Mesodermal cell (in vitro differentiated cells): ENCODE measurements around the gene HMCN2.

ENCODE experiments used
- H3K27ac ChIP-seq: 2 replicates; pipeline ENCODE4 v1.7.0; 2013; ENCODE audit warnings: mild to moderate bottlenecking, low read depth, low read length, moderate library complexity; ENCODE audit not compliant: severe bottlenecking
- H3K36me3 ChIP-seq: 2 replicates; pipeline ENCODE4 v1.7.1; 2013; ENCODE audit warnings: mild to moderate bottlenecking, low read length, moderate library complexity; ENCODE audit not compliant: control insufficient read depth, insufficient read depth
- H3K4me1 ChIP-seq: one replicate; pipeline ENCODE4 v1.7.1; 2013; ENCODE audit warnings: mild to moderate bottlenecking, low read length; ENCODE audit not compliant: insufficient read depth, control insufficient read depth, poor library complexity, severe bottlenecking
- H3K4me3 ChIP-seq: 2 replicates; pipeline ENCODE4 v1.7.0; 2013; ENCODE audit warnings: low read length, control low read depth, mild to moderate bottlenecking; ENCODE audit not compliant: insufficient read depth, poor library complexity, severe bottlenecking; ENCODE audit errors: extremely low read depth
- H3K9me3 ChIP-seq: 2 replicates; pipeline ENCODE4 v1.7.1; 2013; ENCODE audit warnings: mild to moderate bottlenecking, low read length, moderate library complexity; ENCODE audit not compliant: control insufficient read depth
- WGBS, 2 experiments: methylation state at CpG; one replicate each; pipeline ENCODE4 v1.1.5; 2013; ENCODE audit warnings: missing lambda C conversion rate in 2 of 2; ENCODE audit not compliant: insufficient coverage in 2 of 2; 5-methylcytosine and 5-hydroxymethylcytosine counted together

The HMCN2 gene

DNA sequence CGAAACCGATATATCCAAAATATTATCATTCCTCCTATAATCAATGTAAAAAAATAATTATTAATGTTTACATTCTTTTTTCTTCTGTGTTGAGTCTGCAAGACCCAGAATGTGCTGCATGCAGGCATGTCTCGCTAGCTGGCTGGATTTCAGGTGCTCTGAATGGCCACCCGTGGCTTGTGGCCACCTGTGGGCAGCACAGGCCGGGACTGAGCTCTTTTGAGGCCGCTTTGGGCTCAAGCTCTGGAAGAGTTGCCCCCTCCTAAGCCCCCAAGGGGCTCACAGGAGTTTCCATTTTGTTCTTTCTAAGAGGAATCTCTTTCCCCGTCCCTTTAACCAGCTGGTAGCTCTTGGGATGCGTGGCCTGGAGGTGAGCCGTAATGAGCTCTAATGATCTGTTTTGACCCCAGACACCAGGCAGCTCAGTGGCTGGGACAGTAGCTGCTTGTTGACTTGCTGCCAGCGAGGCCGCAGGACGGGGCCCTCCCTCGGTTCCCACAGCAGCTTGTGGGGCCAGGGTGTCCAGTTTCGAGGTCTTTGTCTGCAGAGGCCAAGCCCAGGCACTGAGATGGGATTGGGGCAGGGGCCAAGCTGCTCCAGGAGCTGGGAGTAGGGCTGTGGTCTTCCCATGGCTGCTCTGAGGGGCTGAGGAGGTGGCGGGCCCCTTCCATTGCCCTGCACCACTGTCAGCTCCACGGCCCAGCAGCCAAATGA lies 200.0 kb downstream of the HMCN2 start:
- 69 to 81% methylated on average over 11 to 13 of the region's 16 CpGs for WGBS, 2 experiments
- no peak overlapping the region for H3K27ac ChIP-seq
- H3K36me3 ChIP-seq: no peaks in the 10 kb centered on the region
- no peaks in the 10 kb centered on the region for H3K9me3 ChIP-seq
- no peak overlapping the region for H3K4me3 ChIP-seq
- no peaks in the 10 kb centered on the region for H3K4me1 ChIP-seq

DNA sequence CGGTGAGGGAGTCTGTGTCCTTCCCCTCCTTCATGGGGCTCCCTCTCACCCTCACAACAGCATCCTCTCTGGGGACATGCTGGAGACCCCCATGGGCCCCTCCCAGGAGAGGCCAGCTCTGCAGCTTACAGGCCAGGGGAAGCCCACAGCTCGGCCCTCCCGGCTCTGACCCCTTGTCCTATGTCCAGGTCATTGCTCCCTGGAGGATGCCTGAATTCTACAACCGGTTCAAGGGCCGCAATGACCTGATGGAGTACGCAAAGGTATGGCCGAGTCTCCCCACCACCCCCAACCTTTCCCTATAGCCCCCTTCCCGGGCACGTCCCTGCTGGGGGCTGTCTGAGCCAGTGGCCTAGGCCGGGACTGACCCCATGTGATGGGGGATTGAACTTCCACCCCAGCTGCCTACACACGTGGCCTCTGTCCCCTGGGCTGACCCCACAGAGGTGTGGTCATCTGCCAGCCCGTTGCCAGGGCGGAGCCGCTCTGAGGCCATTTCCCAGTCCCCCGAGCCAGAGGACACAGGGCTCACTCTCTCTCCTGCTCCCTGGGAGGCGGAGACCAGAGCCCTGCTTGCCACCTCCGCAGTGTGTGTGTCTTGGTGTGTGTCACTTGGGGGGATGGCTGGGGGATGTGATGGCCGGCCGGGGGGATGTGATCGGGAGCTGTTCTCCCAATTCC lies 201.1 kb downstream of the HMCN2 start:
- Histone ChIP-seq H3K36me3 (no peaks in the 10 kb centered on the region), H3K9me3 (no peaks in the 10 kb centered on the region), H3K27ac (no peak overlapping the region), H3K4me1 (no peaks in the 10 kb centered on the region), H3K4me3 (no peak overlapping the region)
- WGBS, 2 experiments: 76 to 79% methylated on average over 11 to 12 of the region's 20 CpGs

DNA sequence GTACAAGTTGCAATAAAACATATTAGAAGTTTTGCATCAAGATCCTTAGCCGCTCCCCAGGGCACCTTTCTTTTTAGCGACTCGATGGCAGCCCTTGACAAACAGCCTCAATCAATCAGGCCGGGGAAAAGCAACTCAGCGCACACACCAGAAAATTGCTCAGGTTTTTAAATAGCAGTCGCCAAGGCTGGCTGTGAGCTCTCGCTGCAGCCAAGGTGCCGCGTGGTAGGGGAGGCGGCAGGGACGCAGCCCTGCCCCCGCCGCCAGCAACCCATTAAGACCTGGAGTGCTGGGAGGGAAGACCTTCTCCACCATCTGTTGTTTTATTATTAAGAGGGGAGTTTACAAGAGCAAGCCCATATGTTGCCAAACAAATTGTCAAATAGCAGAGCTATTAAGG lies 201.8 kb downstream of the HMCN2 start:
- Histone ChIP-seq H3K4me3 (no peak overlapping the region), H3K36me3 (no peaks in the 10 kb centered on the region), H3K9me3 (no peaks in the 10 kb centered on the region), H3K27ac (no peak overlapping the region), H3K4me1 (no peaks in the 10 kb centered on the region)
- 44 to 47% methylated on average over 7 to 10 of the region's 13 CpGs for WGBS, 2 experiments

DNA sequence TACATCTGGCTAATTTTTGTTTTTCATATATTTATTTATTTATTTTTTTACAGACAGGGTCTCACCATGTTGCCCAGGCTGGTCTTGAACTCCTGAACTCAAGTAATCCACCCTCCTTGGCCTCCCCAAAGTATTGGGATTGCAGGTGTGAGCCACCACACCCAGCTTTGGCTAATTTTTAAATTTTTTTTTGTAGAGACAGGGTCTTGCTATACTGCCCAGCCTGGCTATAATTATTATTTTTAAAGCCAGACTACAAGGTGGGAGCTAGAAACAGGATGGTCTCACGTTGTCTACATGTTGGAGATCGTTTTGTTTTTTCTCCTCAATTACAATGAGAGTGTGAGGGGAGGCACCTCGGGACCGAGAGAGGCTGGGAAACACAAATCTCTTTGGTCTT lies 203.0 kb downstream of the HMCN2 start:
- H3K36me3 ChIP-seq: no peaks in the 10 kb centered on the region
- H3K4me1 ChIP-seq: no peaks in the 10 kb centered on the region
- H3K9me3 ChIP-seq: no peaks in the 10 kb centered on the region
- 70 to 88% methylated on average over 2 of the region's 4 CpGs for WGBS, 2 experiments
- no peak overlapping the region for H3K27ac ChIP-seq
- H3K4me3 ChIP-seq: no peak overlapping the region

DNA sequence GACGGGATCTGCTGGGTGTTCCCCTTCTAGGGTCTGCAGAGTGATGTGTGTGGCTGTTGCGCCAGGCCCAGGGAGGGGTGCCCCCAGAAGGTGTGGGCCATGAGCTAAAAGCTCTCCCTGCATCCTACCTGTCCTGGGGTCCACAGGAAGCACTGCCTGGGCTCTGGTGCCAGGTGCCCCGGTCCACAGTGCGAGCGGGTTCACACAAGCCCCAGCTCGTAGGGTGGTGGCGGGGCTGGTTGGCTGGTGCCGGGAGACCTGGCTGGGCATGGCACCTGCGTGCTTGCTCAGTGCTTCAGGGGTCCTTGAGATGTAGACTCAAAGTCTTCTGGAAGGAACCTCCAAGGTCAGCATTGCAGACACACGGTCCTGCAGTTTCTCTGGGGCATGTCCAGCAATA lies 204.7 kb downstream of the HMCN2 start:
- Histone ChIP-seq H3K4me3 (no peak overlapping the region), H3K9me3 (no peaks in the 10 kb centered on the region), H3K27ac (no peak overlapping the region), H3K36me3 (no peaks in the 10 kb centered on the region), H3K4me1 (no peaks in the 10 kb centered on the region)
- 94 to 97% methylated on average over 10 of the region's 10 CpGs for WGBS, 2 experiments

DNA sequence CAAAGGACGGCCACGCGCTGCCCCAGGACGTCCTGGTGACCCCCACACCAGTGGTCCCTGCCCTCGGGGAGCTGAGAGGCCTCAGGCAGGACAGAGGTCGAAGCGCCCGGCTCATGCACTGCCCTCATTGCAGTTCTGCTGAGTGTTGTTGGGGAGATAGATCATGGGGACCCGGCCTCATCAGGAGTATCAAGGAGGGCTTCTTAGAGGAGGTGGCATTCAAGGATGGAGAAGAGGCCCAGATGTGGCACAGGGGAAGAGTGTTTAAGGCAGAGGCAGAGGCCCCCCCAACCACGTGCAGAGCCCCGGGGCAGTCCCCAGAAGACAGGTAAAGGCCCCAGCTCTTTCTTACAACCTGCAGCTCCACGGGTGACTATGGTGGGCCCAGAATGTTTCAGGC lies 205.4 kb downstream of the HMCN2 start:
- no peaks in the 10 kb centered on the region for H3K4me1 ChIP-seq
- H3K27ac ChIP-seq: no peak overlapping the region
- H3K4me3 ChIP-seq: no peak overlapping the region
- H3K36me3 ChIP-seq: no peaks in the 10 kb centered on the region
- H3K9me3 ChIP-seq: no peaks in the 10 kb centered on the region
- 89 to 92% methylated on average over 10 to 11 of the region's 12 CpGs for WGBS, 2 experiments

DNA sequence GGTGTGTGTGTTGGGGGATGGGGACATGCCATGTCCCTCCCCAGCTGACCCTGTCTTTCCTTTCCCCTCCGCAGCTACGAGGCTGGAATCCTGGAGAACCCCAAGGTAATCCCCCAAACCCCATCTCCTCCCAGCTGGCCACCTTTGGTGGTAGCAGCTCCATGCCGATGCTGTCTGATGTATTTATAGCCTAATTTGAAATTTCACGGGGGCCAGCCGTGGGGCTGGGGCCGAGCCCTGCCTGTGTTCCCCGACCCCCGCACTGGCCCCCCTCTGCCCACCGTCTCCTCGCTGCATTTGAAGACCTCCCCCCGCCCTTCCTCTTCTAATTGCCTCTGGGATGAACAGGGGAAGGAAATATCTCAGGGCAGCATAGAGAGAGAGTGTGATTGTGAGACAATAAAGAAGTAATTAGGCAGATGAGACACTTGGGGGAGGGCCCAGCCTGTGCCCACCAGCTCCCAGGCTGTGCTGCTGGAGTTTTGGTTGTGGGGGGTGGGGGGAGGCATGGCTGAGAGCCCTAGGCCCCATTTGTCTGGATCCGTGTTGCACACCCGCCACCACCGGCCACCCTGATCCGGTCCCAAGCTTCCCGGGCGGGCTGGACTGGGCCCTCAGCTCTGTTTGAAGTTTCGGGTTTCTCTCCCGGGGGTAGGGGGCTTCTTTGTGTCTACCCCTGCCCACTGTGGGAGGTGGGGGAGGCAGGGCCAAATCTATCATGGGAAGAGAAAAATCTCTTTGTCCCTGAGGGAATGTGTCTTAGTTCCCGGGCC lies 206.0 kb downstream of the HMCN2 start:
- no peak overlapping the region for H3K4me3 ChIP-seq
- H3K9me3 ChIP-seq: no peaks in the 10 kb centered on the region
- 55 to 56% methylated on average over 8 to 16 of the region's 20 CpGs for WGBS, 2 experiments
- no peak overlapping the region for H3K27ac ChIP-seq
- no peaks in the 10 kb centered on the region for H3K4me1 ChIP-seq
- H3K36me3 ChIP-seq: no peaks in the 10 kb centered on the region

DNA sequence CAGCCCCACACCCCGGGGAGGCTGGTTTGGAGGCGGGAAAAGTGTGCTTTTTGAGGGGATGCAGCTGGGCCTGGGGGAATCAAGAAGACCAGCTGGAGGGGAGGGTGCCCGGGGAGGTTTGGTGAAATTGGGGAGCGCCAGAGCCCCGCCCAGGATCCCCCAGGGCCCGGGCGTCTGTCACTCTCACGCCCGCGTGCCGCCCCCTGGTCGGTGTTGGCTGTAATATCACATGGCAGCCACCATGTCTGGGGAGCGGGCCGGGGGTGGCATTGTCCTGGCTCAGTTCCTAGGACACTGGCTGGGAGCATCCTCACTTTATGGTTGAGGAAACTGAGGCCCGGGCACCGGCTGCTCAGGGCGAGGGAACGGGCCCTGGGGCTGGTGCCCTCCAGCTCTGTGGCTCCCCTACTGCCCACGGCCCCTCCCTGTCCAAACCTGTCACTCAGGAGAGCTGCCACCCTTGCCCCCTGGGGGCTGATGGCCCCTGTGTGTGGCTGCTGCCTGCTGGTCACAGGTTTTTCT lies 206.7 kb downstream of the HMCN2 start:
- Histone ChIP-seq H3K4me3 (no peak overlapping the region), H3K36me3 (no peaks in the 10 kb centered on the region), H3K9me3 (no peaks in the 10 kb centered on the region), H3K4me1 (no peaks in the 10 kb centered on the region), H3K27ac (no peak overlapping the region)
- 78 to 84% methylated on average over 14 to 19 of the region's 19 CpGs for WGBS, 2 experiments

DNA sequence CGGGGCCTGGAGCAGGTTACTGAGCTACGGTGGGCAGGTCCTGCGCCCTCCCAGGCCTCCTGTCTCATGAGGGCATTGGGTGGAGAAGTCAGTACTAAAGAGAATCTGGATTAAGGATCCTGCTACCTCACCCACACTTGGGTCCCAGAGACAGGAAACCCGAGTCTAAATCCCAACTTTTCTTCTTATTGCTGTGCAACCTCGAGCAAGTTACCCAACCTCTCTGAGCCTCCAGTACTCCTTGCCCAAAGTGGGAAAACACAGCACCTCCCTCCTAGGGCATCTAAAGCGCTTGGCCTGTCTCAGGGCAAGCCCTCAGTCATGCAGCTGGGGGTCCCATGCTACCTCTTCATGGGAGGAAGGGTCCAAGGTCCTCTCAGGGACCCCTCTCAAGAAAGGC lies 207.4 kb downstream of the HMCN2 start:
- Histone ChIP-seq H3K27ac (no peak overlapping the region), H3K9me3 (no peaks in the 10 kb centered on the region), H3K4me1 (no peaks in the 10 kb centered on the region), H3K4me3 (no peak overlapping the region), H3K36me3 (no peaks in the 10 kb centered on the region)
- WGBS, 2 experiments: 84 to 94% methylated on average over 4 to 5 of the region's 6 CpGs

DNA sequence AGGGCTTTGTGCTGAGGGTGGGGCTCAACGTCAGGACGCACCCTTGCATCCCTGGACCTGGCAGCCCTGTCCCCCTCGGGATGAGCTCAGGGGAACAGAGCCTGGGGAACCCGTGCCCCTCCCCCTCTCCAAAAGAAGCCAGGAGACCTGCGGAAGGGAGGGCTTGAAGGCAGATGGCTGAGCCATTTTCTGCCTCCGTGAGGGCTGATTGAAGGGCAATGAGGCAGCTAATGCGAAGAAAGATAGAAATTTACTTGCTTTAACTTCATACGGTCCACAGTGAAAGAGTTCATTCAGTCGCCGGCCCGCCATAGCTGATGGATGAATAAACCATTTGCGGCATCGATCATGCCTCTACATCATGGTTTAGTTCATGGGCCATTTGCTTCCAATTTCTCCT lies 208.0 kb downstream of the HMCN2 start:
- 56 to 66% methylated on average over 8 to 9 of the region's 13 CpGs for WGBS, 2 experiments
- Histone ChIP-seq H3K9me3 (no peaks in the 10 kb centered on the region), H3K27ac (no peak overlapping the region), H3K4me1 (no peaks in the 10 kb centered on the region), H3K36me3 (no peaks in the 10 kb centered on the region), H3K4me3 (no peak overlapping the region)
